OCI-LY3 (cell line): ENCODE results near the gene DKK3.

Experiments used
- H2AFZ ChIP-seq: fragments of 200-600, 300-600 bp; shearing (Covaris generic); 2 replicates; pipeline ENCODE4 v1.6.0; 2014; ENCODE audit warnings: antibody characterized with exemption, low read depth, low read length
- H3K27ac ChIP-seq: fragments of 200-600, 300-600 bp; sonication (generic); 2 replicates; pipeline ENCODE4 v1.5.1; 2014; ENCODE audit warnings: mild to moderate bottlenecking, low read length, moderate library complexity, mixed read lengths
- H3K27me3 ChIP-seq: fragments of 200-600, 300-600 bp; sonication (generic); 2 replicates; pipeline ENCODE4 v1.6.1; 2014; ENCODE audit warnings: low read depth, low read length, mixed read lengths
- H3K36me3 ChIP-seq: fragments of 200-600, 300-600 bp; sonication (generic); replicated peaks from 2 replicates; pipeline ENCODE3; 2014; ENCODE audit warnings: low read depth, low read length, mixed read lengths
- H3K4me1 ChIP-seq: fragments of 300-600, 200-600 bp; sonication (generic); 2 replicates; pipeline ENCODE4 v1.6.1; 2014; ENCODE audit warnings: low read length, mixed read lengths
- H3K4me2 ChIP-seq: fragments of 200-600, 300-600 bp; sonication (generic); 2 replicates; pipeline ENCODE4 v1.6.1; 2014; ENCODE audit warnings: low read length, mixed read lengths
- H3K4me3 ChIP-seq: fragments of 300-600, 200-600 bp; sonication (generic); 2 replicates; pipeline ENCODE4 v1.5.1; 2014; ENCODE audit warnings: antibody characterized with exemption, mild to moderate bottlenecking, low read length, moderate library complexity
- H3K79me2 ChIP-seq: fragments of 300-600, 200-600 bp; shearing (Covaris generic); 2 replicates; pipeline ENCODE4 v1.6.1; 2014; ENCODE audit warnings: mild to moderate bottlenecking, low read length, mixed read lengths
- H3K9ac ChIP-seq: fragments of 300-600, 200-600 bp; shearing (Covaris generic); 2 replicates; pipeline ENCODE4 v1.6.0; 2014; ENCODE audit warnings: mild to moderate bottlenecking, low read length, moderate library complexity
- H3K9me3 ChIP-seq: fragments of 200-600, 300-600 bp; shearing (Covaris generic); 2 replicates; pipeline ENCODE4 v1.6.1; 2014; ENCODE audit warnings: low read length, mixed read lengths; ENCODE audit not compliant: insufficient read depth
- H4K20me1 ChIP-seq: fragments of 200-600, 300-600 bp; sonication (generic); 2 replicates; pipeline ENCODE4 v1.6.1; 2016; ENCODE audit warnings: low read length, mixed read lengths; ENCODE audit not compliant: insufficient read depth
- EZH2phosphoT487 ChIP-seq: fragments of 200-600 bp; shearing (Covaris generic); IDR thresholded peaks from 2 replicates; pipeline ENCODE4 v1.6.1; 2018; ENCODE audit warnings: antibody characterized with exemption, mixed run types, low read depth
- TF ChIP-seq, protein P1 (sequence below): fragments of 200-600, 300-600 bp; sonication (generic); IDR thresholded peaks from 2 replicates; pipeline ENCODE4 v1.5.1; 2014; ENCODE audit warnings: antibody characterized with exemption, low read length, low read depth

Gene DKK3

DNA sequence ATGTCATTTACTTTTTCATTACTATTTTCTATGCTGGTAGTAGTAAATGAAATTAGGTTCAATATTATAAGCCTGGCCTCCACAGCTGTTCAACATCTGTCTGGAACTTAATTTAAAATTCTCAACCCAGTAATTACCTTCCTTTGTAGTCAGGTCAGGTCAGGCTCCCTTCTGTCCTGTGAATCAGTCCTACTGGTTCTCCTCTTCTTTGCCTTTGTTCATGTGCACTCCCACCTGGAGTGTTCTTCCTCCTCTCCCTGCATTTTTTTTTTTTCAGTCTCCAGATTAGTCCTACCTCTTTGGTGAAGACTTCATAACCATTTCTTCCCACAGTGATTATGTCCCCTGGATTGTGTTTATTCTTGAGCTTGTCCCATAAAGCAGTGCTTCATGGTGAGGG is 67.9 kb downstream of the DKK3 start:
- Histone ChIP-seq H3K79me2 (no peaks in the 10 kb centered on the region), H3K4me1 (no peaks in the 10 kb centered on the region), H2AFZ (no peak overlapping the region), H3K27ac (no peak overlapping the region), H3K4me2 (no peak overlapping the region), H3K27me3 (no peaks in the 10 kb centered on the region), H3K9me3 (no peaks in the 10 kb centered on the region), H3K36me3 (peaks cover 12% of the 10 kb centered on the region), H4K20me1 (no peaks in the 10 kb centered on the region), H3K9ac (no peak overlapping the region), H3K4me3 (no peak overlapping the region)
- no peak for TF ChIP-seq EZH2phosphoT487
- TF ChIP-seq, protein P1, sequence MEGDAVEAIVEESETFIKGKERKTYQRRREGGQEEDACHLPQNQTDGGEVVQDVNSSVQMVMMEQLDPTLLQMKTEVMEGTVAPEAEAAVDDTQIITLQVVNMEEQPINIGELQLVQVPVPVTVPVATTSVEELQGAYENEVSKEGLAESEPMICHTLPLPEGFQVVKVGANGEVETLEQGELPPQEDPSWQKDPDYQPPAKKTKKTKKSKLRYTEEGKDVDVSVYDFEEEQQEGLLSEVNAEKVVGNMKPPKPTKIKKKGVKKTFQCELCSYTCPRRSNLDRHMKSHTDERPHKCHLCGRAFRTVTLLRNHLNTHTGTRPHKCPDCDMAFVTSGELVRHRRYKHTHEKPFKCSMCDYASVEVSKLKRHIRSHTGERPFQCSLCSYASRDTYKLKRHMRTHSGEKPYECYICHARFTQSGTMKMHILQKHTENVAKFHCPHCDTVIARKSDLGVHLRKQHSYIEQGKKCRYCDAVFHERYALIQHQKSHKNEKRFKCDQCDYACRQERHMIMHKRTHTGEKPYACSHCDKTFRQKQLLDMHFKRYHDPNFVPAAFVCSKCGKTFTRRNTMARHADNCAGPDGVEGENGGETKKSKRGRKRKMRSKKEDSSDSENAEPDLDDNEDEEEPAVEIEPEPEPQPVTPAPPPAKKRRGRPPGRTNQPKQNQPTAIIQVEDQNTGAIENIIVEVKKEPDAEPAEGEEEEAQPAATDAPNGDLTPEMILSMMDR: no peak

DNA sequence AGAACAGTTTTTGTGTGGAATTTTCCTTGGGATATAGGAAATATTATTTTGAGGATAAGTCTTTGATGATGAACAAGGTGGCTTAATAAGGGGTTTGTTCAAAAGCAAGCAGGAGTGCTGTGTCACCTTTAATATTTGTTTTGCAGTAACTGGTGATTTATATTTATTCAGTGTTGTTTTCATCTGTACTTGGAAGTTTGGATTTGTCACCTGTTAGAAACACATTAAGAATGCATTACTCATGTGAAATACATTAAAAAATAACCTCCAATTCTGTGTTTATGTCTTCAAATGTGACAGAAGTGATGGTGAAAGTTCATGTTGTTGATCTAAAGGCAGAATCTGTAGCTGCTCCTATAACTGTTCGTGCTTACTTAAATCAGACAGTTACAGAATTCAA is 70.5 kb downstream of the DKK3 start:
- Histone ChIP-seq H3K27me3 (no peaks in the 10 kb centered on the region), H3K27ac (no peak overlapping the region), H2AFZ (no peak overlapping the region), H3K4me1 (no peaks in the 10 kb centered on the region), H3K36me3 (peaks cover 16% of the 10 kb centered on the region), H3K4me3 (no peak overlapping the region), H3K79me2 (no peaks in the 10 kb centered on the region), H3K9ac (no peak overlapping the region), H4K20me1 (no peaks in the 10 kb centered on the region), H3K4me2 (no peak overlapping the region), H3K9me3 (no peaks in the 10 kb centered on the region)
- TF ChIP-seq, protein P1: no peak
- TF ChIP-seq EZH2phosphoT487: no peak

DNA sequence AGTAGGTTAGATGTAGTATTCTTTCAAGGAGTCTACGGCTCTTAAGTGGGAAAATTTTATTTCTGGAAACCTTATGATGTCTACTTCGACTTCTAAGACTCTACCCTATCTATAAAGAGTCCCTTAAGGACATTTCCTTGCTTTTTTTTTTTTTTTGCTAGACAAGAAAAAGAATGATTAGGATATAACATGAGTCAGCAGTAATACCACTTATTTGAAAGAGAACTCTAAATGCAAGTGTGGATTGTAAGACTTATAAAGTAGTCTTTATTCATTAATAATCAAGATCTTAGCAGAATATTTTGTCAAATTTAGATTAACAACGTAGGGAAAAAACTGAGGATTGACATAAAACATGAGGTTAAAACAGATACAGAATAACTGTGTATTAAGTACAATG is 71.0 kb downstream of the DKK3 start:
- Histone ChIP-seq H3K4me2 (no peak overlapping the region), H3K9ac (no peak overlapping the region), H3K36me3 (peaks cover 16% of the 10 kb centered on the region), H4K20me1 (no peaks in the 10 kb centered on the region), H3K4me1 (no peaks in the 10 kb centered on the region), H3K4me3 (no peak overlapping the region), H3K27ac (no peak overlapping the region), H3K9me3 (no peaks in the 10 kb centered on the region), H2AFZ (no peak overlapping the region), H3K79me2 (no peaks in the 10 kb centered on the region), H3K27me3 (no peaks in the 10 kb centered on the region)
- TF ChIP-seq, protein P1: no peak
- no peak for TF ChIP-seq EZH2phosphoT487

DNA sequence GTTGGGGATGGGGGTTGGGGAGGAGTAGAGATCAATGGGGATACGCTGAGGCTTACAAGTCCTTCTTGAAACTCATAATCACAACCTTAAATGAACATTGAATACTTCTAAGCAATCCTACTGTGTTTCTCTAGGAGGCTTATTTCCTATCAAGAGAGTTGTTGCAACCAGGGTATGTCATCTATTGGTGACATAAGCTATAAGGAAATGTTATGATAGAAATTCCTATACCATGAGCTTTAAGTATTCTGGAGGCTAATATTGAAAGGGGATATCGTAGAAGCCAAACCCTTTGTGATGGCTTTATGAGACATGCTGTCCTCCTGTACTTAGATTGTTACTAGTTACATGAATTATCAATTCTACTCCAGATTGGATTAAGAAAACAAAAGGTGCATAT is 72.9 kb downstream of the DKK3 start:
- Histone ChIP-seq H3K4me3 (no peak overlapping the region), H2AFZ (no peak overlapping the region), H3K79me2 (no peaks in the 10 kb centered on the region), H3K4me2 (no peak overlapping the region), H3K27me3 (no peaks in the 10 kb centered on the region), H3K9me3 (no peaks in the 10 kb centered on the region), H4K20me1 (no peaks in the 10 kb centered on the region), H3K36me3 (peaks cover 14% of the 10 kb centered on the region), H3K4me1 (no peaks in the 10 kb centered on the region), H3K9ac (no peak overlapping the region), H3K27ac (no peak overlapping the region)
- TF ChIP-seq, protein P1: no peak
- TF ChIP-seq EZH2phosphoT487: no peak
